K562 (cell line): ENCODE results near the gene PHAX. TPM values are rescaled to one million over a fixed set of nuclear protein-coding genes. Genes with fewer than 3 reads are reported as not detected.

ENCODE experiments used
- ATAC-seq: fragments of 200-7000 bp; cut with Tn5 transposase; 3 replicates; pipeline ENCODE4 v1.9.1; 2020; ENCODE audit warnings: moderate library complexity
- BruUV-seq: library from RNA; stranded (reverse); fragments of 400-500 nt; replicated peaks from 2 replicates; lab custom pipeline; 2021; lab: Mats Ljungman, UMichigan
- CTCF ChIA-PET: fragments of 300-600 bp; formaldehyde crosslinking; extraction: SDS; loops from one replicate; lab custom pipeline; 2021; ENCODE audit warnings: low intra/inter-chr PET ratio; lab: Yijun Ruan, JAX
- POLR2A ChIA-PET: fragments of 300-600, 350-650 bp; sonication (Branson Sonifier 250); formaldehyde crosslinking; extraction: SDS; loops from one replicate; lab custom pipeline; 2021; ENCODE audit warnings: antibody characterized with exemption, inconsistent platforms; lab: Yijun Ruan, JAX
- DNase-seq, 4 experiments: peaks; one replicate each; pipeline versions ENCODE4 v3.0.0 to v3.0.0-alpha.2; 2011 to 2018; ENCODE audit warnings: low spot score in 3 of 4, mixed read lengths in 3 of 4; ENCODE audit errors: extremely low read depth in 1 of 4
- FAIRE-seq: peaks from 2 replicates; lab custom pipeline; 2011; peaks lifted over from hg19 to GRCh38; lab: Jason Lieb, UNC
- H2AFZ ChIP-seq: 2 replicates; pipeline ENCODE4 v1.6.0; 2011; ENCODE audit warnings: low read depth, low read length, control low read depth, inconsistent platforms
- H3K27ac ChIP-seq: fragments of 200-600 bp; 3 replicates; pipeline ENCODE4 v1.8.0; 2011; ENCODE audit warnings: low read depth, mild to moderate bottlenecking, control low read depth, inconsistent platforms, low read length, moderate library complexity, mixed read lengths; ENCODE audit errors: extremely low read depth
- H3K27me3 ChIP-seq, 2 experiments: fragments of 300-600 bp in 1 of 2; 2 replicates in 1 of 2; 3 replicates in 1 of 2; pipeline versions ENCODE4 v1.6.0 to v1.8.0; 2011; ENCODE audit warnings: inconsistent platforms in 2 of 2, low read length in 2 of 2, mild to moderate bottlenecking in 1 of 2, mixed read lengths in 1 of 2, moderate library complexity in 1 of 2; ENCODE audit not compliant: control insufficient read depth in 2 of 2, insufficient read depth in 2 of 2
- H3K36me3 ChIP-seq: fragments of 300-600 bp; 3 replicates; pipeline ENCODE4 v1.8.0; 2011; ENCODE audit warnings: mild to moderate bottlenecking, low read length, inconsistent platforms; ENCODE audit not compliant: control insufficient read depth, insufficient read depth
- H3K4me1 ChIP-seq, 2 experiments: fragments of 200-600 bp in 1 of 2; replicated peaks in 1 of 2; 2 replicates in 1 of 2; 3 replicates in 1 of 2; pipeline versions ENCODE4 v1.5.1 to v1.8.0; 2011; ENCODE audit warnings: inconsistent platforms in 2 of 2, low read length in 2 of 2, mild to moderate bottlenecking in 1 of 2, mixed read lengths in 1 of 2, moderate library complexity in 1 of 2; ENCODE audit not compliant: control insufficient read depth in 2 of 2, insufficient read depth in 2 of 2
- H3K4me2 ChIP-seq: 2 replicates; pipeline ENCODE4 v1.6.1; 2011; ENCODE audit warnings: low read length, control low read depth, inconsistent platforms, mixed read lengths; ENCODE audit not compliant: insufficient read depth
- H3K4me3 ChIP-seq: fragments of 200-600 bp; sonication (generic), shearing (Covaris generic); 2 replicates; pipeline ENCODE4 v1.5.1; 2016; ENCODE audit warnings: control low read depth, inconsistent platforms
- H3K79me2 ChIP-seq: fragments of 200-600 bp; 3 replicates; pipeline ENCODE4 v1.8.0; 2011; ENCODE audit warnings: low read length, inconsistent platforms; ENCODE audit not compliant: control insufficient read depth, insufficient read depth
- H3K9ac ChIP-seq, 2 experiments: 2 replicates each; pipeline versions ENCODE4 v1.6.0 to v1.6.1; 2011; ENCODE audit warnings: low read depth in 2 of 2, low read length in 2 of 2, control low read depth in 1 of 2, inconsistent platforms in 1 of 2, mild to moderate bottlenecking in 1 of 2, mixed read lengths in 1 of 2; ENCODE audit not compliant: insufficient read depth in 1 of 2
- H3K9me1 ChIP-seq: one replicate; pipeline ENCODE4 v1.6.0; 2011; ENCODE audit warnings: inconsistent platforms, mild to moderate bottlenecking, low read length, moderate library complexity; ENCODE audit not compliant: control insufficient read depth, insufficient read depth
- H3K9me3 ChIP-seq: replicated peaks from 2 replicates; pipeline ENCODE4 v1.5.1; 2011; ENCODE audit warnings: low read depth, low read length, inconsistent platforms; ENCODE audit not compliant: control insufficient read depth, insufficient read depth
- H4K20me1 ChIP-seq: replicated peaks from 2 replicates; pipeline ENCODE4 v1.6.1; 2011; ENCODE audit warnings: low read length, inconsistent platforms, mixed read lengths; ENCODE audit not compliant: control insufficient read depth, insufficient read depth
- ARHGAP35 ChIP-seq: fragments of 450-650 bp; IDR thresholded peaks from 2 replicates; pipeline ENCODE4 v1.6.1; 2018; ENCODE audit not compliant: partially characterized antibody
- CBFB ChIP-seq: sonication (generic); formaldehyde crosslinking; IDR thresholded peaks from 2 replicates; pipeline ENCODE4 v1.4.0; 2020; ENCODE audit warnings: mild to moderate bottlenecking, missing genetic modification reagents
- MCM5 ChIP-seq: fragments of 450-650 bp; IDR thresholded peaks from 2 replicates; pipeline ENCODE4 v1.6.1; 2016; ENCODE audit warnings: low read depth
- RB1 ChIP-seq: fragments of 450-650 bp; IDR thresholded peaks from 2 replicates; pipeline ENCODE4 v1.6.1; 2017; ENCODE audit warnings: low read depth, mild to moderate bottlenecking
- SMC3 ChIP-seq: conservative IDR thresholded peaks from 2 replicates; pipeline ENCODE4 v1.6.1; 2011; ENCODE audit warnings: low read depth, low read length, improper control_type of control experiment; ENCODE audit not compliant: insufficient read depth
- WGBS: fragments of 100-300 bp; shearing (Covaris generic); methylation state at CpG from one replicate; pipeline ENCODE4 v1.1.6; 2016; ENCODE audit warnings: low coverage, mixed read lengths; ENCODE audit not compliant: insufficient coverage; ENCODE audit errors: missing lambda C conversion rate; 5-methylcytosine and 5-hydroxymethylcytosine counted together
- in situ Hi-C: fragments of 300-500 bp; cut with MboI; formaldehyde crosslinking; loops from 4 replicates; pipeline ENCODE4 v1.15.0; 2018; ENCODE audit warnings: inconsistent platforms, mixed read lengths
- intact Hi-C: fragments of 100-400 bp; cut with micrococcal nuclease; formaldehyde crosslinking; loops from 2 replicates; pipeline ENCODE4 v1.14.2; 2022
- polyA plus RNA-seq, 8 experiments: library from polyadenylated mRNA; depleted of rRNA in 4 of 8; stranded (reverse) in 5 of 8; unstranded in 3 of 8; fragments of >200 nt; fragmentation: Nextera tagmentation in 2 of 8; fragmentation: Illumina TruSeq in 1 of 8; extraction: Ambion mirVana in 2 of 8; extraction: Trizol in 1 of 8; gene quantifications; 2 replicates each; pipeline versions ENCODE4 v1.2.1 to v1.2.3, GENCODE V29; 2011 to 2014; ENCODE audit warnings: inconsistent platforms in 1 of 8, missing spikeins in 1 of 8
- total RNA-seq, 7 experiments: library from RNA; depleted of rRNA in 6 of 7; stranded (reverse); fragments of >200 nt in 6 of 7; fragmentation: Illumina TruSeq in 2 of 7; extraction: Trizol in 2 of 7; gene quantifications; 2 replicates each; pipeline versions ENCODE4 v1.2.1 to v1.2.3, GENCODE V29; 2011 to 2021; ENCODE audit warnings: low replicate concordance in 1 of 7
- TF ChIP-seq, protein P1 (sequence below): fragments of 450-650 bp; IDR thresholded peaks from 2 replicates; pipeline ENCODE4 v1.6.1; 2016; ENCODE audit warnings: mild to moderate bottlenecking
- TF ChIP-seq, protein P2 (sequence below), 3 experiments: IDR thresholded peaks in 2 of 3; conservative IDR thresholded peaks in 1 of 3; 2 replicates each; pipeline ENCODE4 v1.5.1; 2011 to 2012; ENCODE audit warnings: low read length in 3 of 3, mild to moderate bottlenecking in 3 of 3, control low read depth in 2 of 3, improper control_type of control experiment in 1 of 3, inconsistent platforms in 1 of 3, low read depth in 1 of 3, mixed read lengths in 1 of 3, moderate library complexity in 1 of 3; ENCODE audit not compliant: insufficient read depth in 2 of 3
- TF ChIP-seq, protein P3 (sequence below), 2 experiments: fragments of 200-800 bp in 1 of 2; sonication (Bioruptor generic) in 1 of 2; sonication (generic) in 1 of 2; formaldehyde crosslinking in 1 of 2; IDR thresholded peaks in 1 of 2; conservative IDR thresholded peaks in 1 of 2; 2 replicates each; pipeline versions ENCODE4 v1.5.0 to v1.6.1; 2016 to 2020; ENCODE audit warnings: missing compliant biosample characterization in 1 of 2, missing genetic modification characterization in 1 of 2, missing genetic modification reagents in 1 of 2

PHAX gene
- total and polyA plus RNA-seq, 9 of the 15 experiments (the other 6 are each of a cell fraction or from before 2014, with no cell fraction given): 20.2 to 59.8 (median 43.5) TPM

DNA sequence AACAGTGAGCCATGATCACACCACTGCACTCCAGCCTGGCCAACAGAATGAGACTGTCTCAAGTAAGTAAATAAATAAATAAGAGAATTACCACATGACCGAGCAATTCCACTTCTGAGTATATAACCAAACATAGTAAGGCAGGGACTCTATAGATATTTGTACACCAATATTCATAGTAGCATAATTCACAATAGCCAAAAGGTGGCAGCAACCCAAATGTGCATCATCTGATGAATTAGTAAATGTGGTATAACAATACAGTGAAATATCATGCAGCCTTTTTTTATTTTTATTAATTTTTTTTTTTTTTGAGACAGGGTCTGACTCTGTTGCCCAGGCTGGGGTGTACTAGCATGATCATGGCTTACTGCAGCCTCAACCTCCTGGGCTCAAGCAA, 38.8 kb upstream of the PHAX start:
- Histone ChIP-seq H3K27me3 (peaks cover 3 to 4% of the 10 kb centered on the region in 2 experiments; a peak in 2 of 5 replicates), H3K9me1 (no peaks in the 10 kb centered on the region), H3K4me2 (no peak overlapping the region), H3K9ac (no peak overlapping the region), H3K4me3 (no peak overlapping the region), H4K20me1 (no peaks in the 10 kb centered on the region), H2AFZ (no peak overlapping the region), H3K79me2 (no peaks in the 10 kb centered on the region), H3K36me3 (no peaks in the 10 kb centered on the region), H3K4me1 (no peaks in the 10 kb centered on the region), H3K27ac (no peak overlapping the region), H3K9me3 (no peaks in the 10 kb centered on the region)
- TF ChIP-seq ARHGAP35 (no peak), SMC3 (no peak), CBFB (CRISPR knock-in tag) (no peak), RB1 (no peak), MCM5 (no peak)
- TF ChIP-seq, protein P1, sequence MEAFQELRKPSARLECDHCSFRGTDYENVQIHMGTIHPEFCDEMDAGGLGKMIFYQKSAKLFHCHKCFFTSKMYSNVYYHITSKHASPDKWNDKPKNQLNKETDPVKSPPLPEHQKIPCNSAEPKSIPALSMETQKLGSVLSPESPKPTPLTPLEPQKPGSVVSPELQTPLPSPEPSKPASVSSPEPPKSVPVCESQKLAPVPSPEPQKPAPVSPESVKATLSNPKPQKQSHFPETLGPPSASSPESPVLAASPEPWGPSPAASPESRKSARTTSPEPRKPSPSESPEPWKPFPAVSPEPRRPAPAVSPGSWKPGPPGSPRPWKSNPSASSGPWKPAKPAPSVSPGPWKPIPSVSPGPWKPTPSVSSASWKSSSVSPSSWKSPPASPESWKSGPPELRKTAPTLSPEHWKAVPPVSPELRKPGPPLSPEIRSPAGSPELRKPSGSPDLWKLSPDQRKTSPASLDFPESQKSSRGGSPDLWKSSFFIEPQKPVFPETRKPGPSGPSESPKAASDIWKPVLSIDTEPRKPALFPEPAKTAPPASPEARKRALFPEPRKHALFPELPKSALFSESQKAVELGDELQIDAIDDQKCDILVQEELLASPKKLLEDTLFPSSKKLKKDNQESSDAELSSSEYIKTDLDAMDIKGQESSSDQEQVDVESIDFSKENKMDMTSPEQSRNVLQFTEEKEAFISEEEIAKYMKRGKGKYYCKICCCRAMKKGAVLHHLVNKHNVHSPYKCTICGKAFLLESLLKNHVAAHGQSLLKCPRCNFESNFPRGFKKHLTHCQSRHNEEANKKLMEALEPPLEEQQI: no peak
- TF ChIP-seq, protein P2, sequence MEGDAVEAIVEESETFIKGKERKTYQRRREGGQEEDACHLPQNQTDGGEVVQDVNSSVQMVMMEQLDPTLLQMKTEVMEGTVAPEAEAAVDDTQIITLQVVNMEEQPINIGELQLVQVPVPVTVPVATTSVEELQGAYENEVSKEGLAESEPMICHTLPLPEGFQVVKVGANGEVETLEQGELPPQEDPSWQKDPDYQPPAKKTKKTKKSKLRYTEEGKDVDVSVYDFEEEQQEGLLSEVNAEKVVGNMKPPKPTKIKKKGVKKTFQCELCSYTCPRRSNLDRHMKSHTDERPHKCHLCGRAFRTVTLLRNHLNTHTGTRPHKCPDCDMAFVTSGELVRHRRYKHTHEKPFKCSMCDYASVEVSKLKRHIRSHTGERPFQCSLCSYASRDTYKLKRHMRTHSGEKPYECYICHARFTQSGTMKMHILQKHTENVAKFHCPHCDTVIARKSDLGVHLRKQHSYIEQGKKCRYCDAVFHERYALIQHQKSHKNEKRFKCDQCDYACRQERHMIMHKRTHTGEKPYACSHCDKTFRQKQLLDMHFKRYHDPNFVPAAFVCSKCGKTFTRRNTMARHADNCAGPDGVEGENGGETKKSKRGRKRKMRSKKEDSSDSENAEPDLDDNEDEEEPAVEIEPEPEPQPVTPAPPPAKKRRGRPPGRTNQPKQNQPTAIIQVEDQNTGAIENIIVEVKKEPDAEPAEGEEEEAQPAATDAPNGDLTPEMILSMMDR (IDR thresholded peaks at IDR 0.05 in 2 of 3, conservative IDR thresholded peaks at IDR 0.05 in 1 of 3; ENCODE audit: insufficient read depth in 2 of 3, low read depth in 1 of 3, low read length in 3 of 3): peak in 1 of 3 experiments; percentile 19; a peak in 2 of 6 replicates
- TF ChIP-seq, protein P3, sequence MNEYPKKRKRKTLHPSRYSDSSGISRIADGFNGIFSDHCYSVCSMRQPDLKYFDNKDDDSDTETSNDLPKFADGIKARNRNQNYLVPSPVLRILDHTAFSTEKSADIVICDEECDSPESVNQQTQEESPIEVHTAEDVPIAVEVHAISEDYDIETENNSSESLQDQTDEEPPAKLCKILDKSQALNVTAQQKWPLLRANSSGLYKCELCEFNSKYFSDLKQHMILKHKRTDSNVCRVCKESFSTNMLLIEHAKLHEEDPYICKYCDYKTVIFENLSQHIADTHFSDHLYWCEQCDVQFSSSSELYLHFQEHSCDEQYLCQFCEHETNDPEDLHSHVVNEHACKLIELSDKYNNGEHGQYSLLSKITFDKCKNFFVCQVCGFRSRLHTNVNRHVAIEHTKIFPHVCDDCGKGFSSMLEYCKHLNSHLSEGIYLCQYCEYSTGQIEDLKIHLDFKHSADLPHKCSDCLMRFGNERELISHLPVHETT (CRISPR knock-in tag; conservative IDR thresholded peaks at IDR 0.05 in 1 of 2, IDR thresholded peaks at IDR 0.05 in 1 of 2): no peak
- ChIA-PET POLR2A (no interaction called here), CTCF (interaction anchor here (0.7 kb wide), 1 partner anchor 157 kb away, joined by 3 read pairs; no protein-coding TSS in a partner anchor)
- ATAC-seq (peak; percentile 46; the same call in 1 of the 3 replicates), DNase-seq (no peak), FAIRE-seq (no peak)
- in situ Hi-C loops (no loop called here), intact Hi-C loops (no loop called here)
- BruUV-seq: no TSS peak
- 0% methylated on average over 1 of the region's 1 CpG for WGBS
